SK-N-SH (cell line): ENCODE measurements around the gene UBA3. TPM values are rescaled to one million over a fixed set of nuclear protein-coding genes. Genes with fewer than 3 reads are reported as not detected.
A peak's percentile ranks its signal among the peaks of the same experiment; 100 is the strongest.

Source experiments
- CTCF ChIA-PET: fragments of 300-600, 350-600 bp; formaldehyde crosslinking; extraction: SDS; loops from one replicate; lab custom pipeline; 2021; lab: Yijun Ruan, JAX
- POLR2A ChIA-PET: fragments of 350-600 bp; sonication (Branson Sonifier 250); formaldehyde crosslinking; extraction: SDS; loops from one replicate; lab custom pipeline; 2020; ENCODE audit warnings: antibody characterized with exemption, inconsistent platforms; lab: Yijun Ruan, JAX
- DNase-seq: peaks from one replicate; pipeline ENCODE4 v3.0.0; 2012
- H2AFZ ChIP-seq: fragments of 200-600 bp; sonication (generic); 2 replicates; pipeline ENCODE4 v1.8.1; 2016; ENCODE audit warnings: antibody characterized with exemption, mild to moderate bottlenecking, low read depth
- H3F3A ChIP-seq: fragments of 200-600 bp; sonication (generic); replicated peaks from 2 replicates; pipeline ENCODE3; 2016; ENCODE audit warnings: antibody characterized with exemption, mild to moderate bottlenecking; ENCODE audit not compliant: insufficient read depth
- H3K27ac ChIP-seq, 2 experiments: fragments of 200-500 bp in 1 of 2; fragments of 200-600 bp in 1 of 2; sonication (Bioruptor generic) in 1 of 2; sonication (generic), shearing (Covaris generic) in 1 of 2; 2 replicates each; pipeline versions ENCODE4 v1.5.1 to v1.6.1; 2014 to 2016; ENCODE audit warnings: low read depth in 2 of 2, inconsistent platforms in 1 of 2, low read length in 1 of 2, mild to moderate bottlenecking in 1 of 2, mixed read lengths in 1 of 2
- H3K27me3 ChIP-seq: fragments of 200-600 bp; sonication (generic), shearing (Covaris generic); 2 replicates; pipeline ENCODE4 v1.6.1; 2016; ENCODE audit warnings: mixed run types; ENCODE audit not compliant: insufficient read depth
- H3K36me3 ChIP-seq, 2 experiments: fragments of 200-500 bp in 1 of 2; fragments of 200-600 bp in 1 of 2; sonication (Bioruptor generic) in 1 of 2; sonication (generic) in 1 of 2; replicated peaks in 1 of 2; 2 replicates each; pipeline versions ENCODE3 to v1.5.1; 2014 to 2016; ENCODE audit warnings: low read length in 1 of 2, mild to moderate bottlenecking in 1 of 2; ENCODE audit not compliant: insufficient read depth in 2 of 2, control insufficient read depth in 1 of 2
- H3K4me1 ChIP-seq, 2 experiments: fragments of 200-500 bp in 1 of 2; fragments of 200-600 bp in 1 of 2; sonication (Bioruptor generic) in 1 of 2; sonication (generic), shearing (Covaris generic) in 1 of 2; 2 replicates each; pipeline versions ENCODE4 v1.5.1 to v1.6.1; 2014 to 2016; ENCODE audit warnings: low read depth in 1 of 2, low read length in 1 of 2, mixed run types in 1 of 2; ENCODE audit not compliant: insufficient read depth in 2 of 2, control insufficient read depth in 1 of 2
- H3K4me2 ChIP-seq: fragments of 200-600 bp; sonication (generic), shearing (Covaris generic); 2 replicates; pipeline ENCODE4 v1.6.1; 2017; ENCODE audit warnings: mixed run types
- H3K4me3 ChIP-seq, 2 experiments: fragments of 200-500 bp in 1 of 2; fragments of 200-600 bp in 1 of 2; sonication (Bioruptor generic) in 1 of 2; sonication (generic), shearing (Covaris generic) in 1 of 2; 2 replicates each; pipeline versions ENCODE4 v1.5.1 to v1.8.1; 2014 to 2016; ENCODE audit warnings: low read depth in 2 of 2, inconsistent platforms in 1 of 2, low read length in 1 of 2, mild to moderate bottlenecking in 1 of 2, mixed read lengths in 1 of 2, moderate library complexity in 1 of 2
- H3K79me2 ChIP-seq: fragments of 200-600 bp; sonication (generic); 2 replicates; pipeline ENCODE4 v1.8.1; 2017; ENCODE audit warnings: mild to moderate bottlenecking; ENCODE audit not compliant: insufficient read depth
- H3K9ac ChIP-seq: fragments of 200-600 bp; sonication (generic); 2 replicates; pipeline ENCODE4 v1.6.1; 2017; ENCODE audit warnings: mixed run types
- H3K9me2 ChIP-seq: fragments of 200-600 bp; sonication (generic); 2 replicates; pipeline ENCODE4 v1.6.1; 2017; ENCODE audit warnings: mixed run types
- H3K9me3 ChIP-seq: fragments of 200-600 bp; sonication (generic); 2 replicates; pipeline ENCODE4 v1.6.1; 2017; ENCODE audit warnings: mixed run types, mild to moderate bottlenecking, moderate library complexity
- H4K20me1 ChIP-seq: fragments of 200-600 bp; sonication (generic); 2 replicates; pipeline ENCODE4 v1.6.1; 2017; ENCODE audit warnings: mild to moderate bottlenecking, mixed run types; ENCODE audit not compliant: insufficient read depth
- JUND ChIP-seq: IDR thresholded peaks from 2 replicates; pipeline ENCODE4 v1.4.0; 2012
- NRF1 ChIP-seq: IDR thresholded peaks from 2 replicates; pipeline ENCODE4 v1.6.1; 2012; ENCODE audit warnings: low read depth, mild to moderate bottlenecking, low read length
- POLR2AphosphoS5 ChIP-seq: IDR thresholded peaks from 2 replicates; pipeline ENCODE4 v1.6.1; 2012; ENCODE audit warnings: low read depth, low read length
- RAD21 ChIP-seq: IDR thresholded peaks from 2 replicates; pipeline ENCODE4 v1.6.1; 2012; ENCODE audit warnings: mild to moderate bottlenecking, low read length
- RCOR1 ChIP-seq: fragments of 150-350 bp; IDR thresholded peaks from 2 replicates; pipeline ENCODE4 v1.6.1; 2017; ENCODE audit warnings: antibody characterized with exemption, low read length
- TAF1 ChIP-seq: IDR thresholded peaks from 2 replicates; pipeline ENCODE4 v1.6.1; 2012; ENCODE audit warnings: low read depth, mild to moderate bottlenecking, low read length, moderate library complexity, borderline replicate concordance
- YY1 ChIP-seq: IDR thresholded peaks from 2 replicates; pipeline ENCODE4 v1.4.0; 2012; ENCODE audit warnings: low read depth, mild to moderate bottlenecking
- WGBS: methylation state at CpG from one replicate; pipeline ENCODE4 v1.1.6; 2017; ENCODE audit warnings: low lambda C conversion rate; 5-methylcytosine and 5-hydroxymethylcytosine counted together
- polyA plus RNA-seq, 3 experiments: library from polyadenylated mRNA; depleted of rRNA; stranded (reverse); fragments of >200 nt; gene quantifications; 2 replicates each; pipeline ENCODE4 v1.2.3, GENCODE V29; 2012
- TF ChIP-seq, protein P1 (sequence below): IDR thresholded peaks from 2 replicates; pipeline ENCODE4 v1.4.0; 2012; ENCODE audit warnings: low read depth
- TF ChIP-seq, protein P2 (sequence below): fragments of 200-600 bp; sonication (generic); IDR thresholded peaks from 2 replicates; pipeline ENCODE4 v1.6.1; 2017; ENCODE audit warnings: antibody characterized with exemption, mild to moderate bottlenecking, moderate library complexity
- TF ChIP-seq, protein P3 (sequence below): fragments of 150-350 bp; IDR thresholded peaks from 2 replicates; pipeline ENCODE4 v1.6.1; 2017; ENCODE audit warnings: antibody characterized with exemption, low read length, low read depth, borderline replicate concordance
- TF ChIP-seq, protein P4 (sequence below): IDR thresholded peaks from 2 replicates; pipeline ENCODE4 v1.6.1; 2012; ENCODE audit warnings: mild to moderate bottlenecking, low read depth, low read length, moderate library complexity

Gene UBA3
- 43.0 and 62.0 TPM in 2 replicates for polyA plus RNA-seq (2012; rRNA removed)
- 53.5 and 64.1 TPM in 2 replicates for polyA plus RNA-seq (2012; cell fraction: cytosol; rRNA removed)
- polyA plus RNA-seq (2012; cell fraction: nucleus; rRNA removed), result 50.1 and 92.6 TPM in 2 replicates

DNA sequence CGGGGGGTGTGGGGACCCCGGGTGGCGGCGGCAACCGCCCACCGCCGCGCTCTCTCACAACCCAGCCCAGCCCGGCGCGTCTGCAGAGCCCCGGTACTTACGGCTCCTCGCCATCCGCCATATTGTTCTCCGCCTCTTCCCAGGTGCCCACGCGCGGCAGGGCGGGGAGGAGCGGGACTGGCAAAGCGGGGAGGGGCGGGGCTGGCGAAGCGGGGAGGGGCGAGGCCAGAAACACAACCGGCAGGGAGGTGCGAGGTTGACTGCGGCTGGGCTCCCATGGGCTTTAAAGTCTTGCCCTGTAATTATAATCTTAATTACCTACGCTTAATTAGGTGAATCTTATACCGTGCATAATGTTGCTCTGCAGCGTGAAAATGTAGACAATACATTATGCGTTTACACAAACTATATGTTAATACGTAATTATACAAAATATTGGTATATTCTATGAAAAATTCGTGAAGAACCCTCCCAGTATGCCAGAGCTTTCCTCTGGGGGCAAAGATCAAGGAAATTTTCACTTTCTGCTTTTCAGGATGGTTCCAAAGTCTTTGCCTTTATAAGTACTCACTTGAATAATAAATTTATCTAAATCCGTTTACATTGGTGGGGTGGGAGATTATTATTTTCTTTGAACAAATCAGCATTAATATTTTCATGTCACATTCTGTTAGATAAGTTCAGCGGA lies at the start of gene UBA3:
UBA3 (minus strand) TSS at position 133 of the 688 bp plus-strand sequence; CDS start at position 121, 12 bp downstream.
- Histone ChIP-seq H3K4me1 (peaks cover 31 to 32% of the 10 kb centered on the region in 2 experiments), H3K27ac (peak within 1 kb of the TSS; percentile 27 to 76; a peak in 3 of 4 replicates), H3K79me2 (peaks cover 52% of the 10 kb centered on the region), H3F3A (peaks cover 31% of the 10 kb centered on the region)
- 10% methylated on average over 21 of the region's 37 CpGs for WGBS
- ChIA-PET POLR2A (no interaction called here), CTCF (no interaction called here)
- peak; percentile 91 for TF ChIP-seq YY1
- no peak for TF ChIP-seq RAD21
- TF ChIP-seq JUND, result no peak
- TF ChIP-seq TAF1, result peak; percentile 99
- TF ChIP-seq NRF1, result no peak
- TF ChIP-seq, protein P1, sequence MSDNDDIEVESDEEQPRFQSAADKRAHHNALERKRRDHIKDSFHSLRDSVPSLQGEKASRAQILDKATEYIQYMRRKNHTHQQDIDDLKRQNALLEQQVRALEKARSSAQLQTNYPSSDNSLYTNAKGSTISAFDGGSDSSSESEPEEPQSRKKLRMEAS, result peak; percentile 60; the same call in 1 of the 2 replicates
- TF ChIP-seq RCOR1, result no peak
- TF ChIP-seq, protein P2, sequence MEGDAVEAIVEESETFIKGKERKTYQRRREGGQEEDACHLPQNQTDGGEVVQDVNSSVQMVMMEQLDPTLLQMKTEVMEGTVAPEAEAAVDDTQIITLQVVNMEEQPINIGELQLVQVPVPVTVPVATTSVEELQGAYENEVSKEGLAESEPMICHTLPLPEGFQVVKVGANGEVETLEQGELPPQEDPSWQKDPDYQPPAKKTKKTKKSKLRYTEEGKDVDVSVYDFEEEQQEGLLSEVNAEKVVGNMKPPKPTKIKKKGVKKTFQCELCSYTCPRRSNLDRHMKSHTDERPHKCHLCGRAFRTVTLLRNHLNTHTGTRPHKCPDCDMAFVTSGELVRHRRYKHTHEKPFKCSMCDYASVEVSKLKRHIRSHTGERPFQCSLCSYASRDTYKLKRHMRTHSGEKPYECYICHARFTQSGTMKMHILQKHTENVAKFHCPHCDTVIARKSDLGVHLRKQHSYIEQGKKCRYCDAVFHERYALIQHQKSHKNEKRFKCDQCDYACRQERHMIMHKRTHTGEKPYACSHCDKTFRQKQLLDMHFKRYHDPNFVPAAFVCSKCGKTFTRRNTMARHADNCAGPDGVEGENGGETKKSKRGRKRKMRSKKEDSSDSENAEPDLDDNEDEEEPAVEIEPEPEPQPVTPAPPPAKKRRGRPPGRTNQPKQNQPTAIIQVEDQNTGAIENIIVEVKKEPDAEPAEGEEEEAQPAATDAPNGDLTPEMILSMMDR, result no peak
- peak; percentile 88 for TF ChIP-seq POLR2AphosphoS5
- TF ChIP-seq, protein P3, sequence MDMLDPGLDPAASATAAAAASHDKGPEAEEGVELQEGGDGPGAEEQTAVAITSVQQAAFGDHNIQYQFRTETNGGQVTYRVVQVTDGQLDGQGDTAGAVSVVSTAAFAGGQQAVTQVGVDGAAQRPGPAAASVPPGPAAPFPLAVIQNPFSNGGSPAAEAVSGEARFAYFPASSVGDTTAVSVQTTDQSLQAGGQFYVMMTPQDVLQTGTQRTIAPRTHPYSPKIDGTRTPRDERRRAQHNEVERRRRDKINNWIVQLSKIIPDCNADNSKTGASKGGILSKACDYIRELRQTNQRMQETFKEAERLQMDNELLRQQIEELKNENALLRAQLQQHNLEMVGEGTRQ, result no peak
- TF ChIP-seq, protein P4, sequence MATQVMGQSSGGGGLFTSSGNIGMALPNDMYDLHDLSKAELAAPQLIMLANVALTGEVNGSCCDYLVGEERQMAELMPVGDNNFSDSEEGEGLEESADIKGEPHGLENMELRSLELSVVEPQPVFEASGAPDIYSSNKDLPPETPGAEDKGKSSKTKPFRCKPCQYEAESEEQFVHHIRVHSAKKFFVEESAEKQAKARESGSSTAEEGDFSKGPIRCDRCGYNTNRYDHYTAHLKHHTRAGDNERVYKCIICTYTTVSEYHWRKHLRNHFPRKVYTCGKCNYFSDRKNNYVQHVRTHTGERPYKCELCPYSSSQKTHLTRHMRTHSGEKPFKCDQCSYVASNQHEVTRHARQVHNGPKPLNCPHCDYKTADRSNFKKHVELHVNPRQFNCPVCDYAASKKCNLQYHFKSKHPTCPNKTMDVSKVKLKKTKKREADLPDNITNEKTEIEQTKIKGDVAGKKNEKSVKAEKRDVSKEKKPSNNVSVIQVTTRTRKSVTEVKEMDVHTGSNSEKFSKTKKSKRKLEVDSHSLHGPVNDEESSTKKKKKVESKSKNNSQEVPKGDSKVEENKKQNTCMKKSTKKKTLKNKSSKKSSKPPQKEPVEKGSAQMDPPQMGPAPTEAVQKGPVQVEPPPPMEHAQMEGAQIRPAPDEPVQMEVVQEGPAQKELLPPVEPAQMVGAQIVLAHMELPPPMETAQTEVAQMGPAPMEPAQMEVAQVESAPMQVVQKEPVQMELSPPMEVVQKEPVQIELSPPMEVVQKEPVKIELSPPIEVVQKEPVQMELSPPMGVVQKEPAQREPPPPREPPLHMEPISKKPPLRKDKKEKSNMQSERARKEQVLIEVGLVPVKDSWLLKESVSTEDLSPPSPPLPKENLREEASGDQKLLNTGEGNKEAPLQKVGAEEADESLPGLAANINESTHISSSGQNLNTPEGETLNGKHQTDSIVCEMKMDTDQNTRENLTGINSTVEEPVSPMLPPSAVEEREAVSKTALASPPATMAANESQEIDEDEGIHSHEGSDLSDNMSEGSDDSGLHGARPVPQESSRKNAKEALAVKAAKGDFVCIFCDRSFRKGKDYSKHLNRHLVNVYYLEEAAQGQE, result peak; percentile 71; the same call in 1 of the 2 replicates
- TF ChIP-seq, all 33 proteins: peak for 5
- peak within 1 kb of the TSS; percentile 85 for H3K4me2 ChIP-seq
- no peaks in the 10 kb centered on the region for H4K20me1 ChIP-seq
- H2AFZ ChIP-seq, result peak within 1 kb of the TSS; percentile 71
- peak within 1 kb of the TSS; percentile 89 for H3K9ac ChIP-seq
- peak within 1 kb of the TSS; percentile 79 to 86 for H3K4me3 ChIP-seq
- DNase-seq, result peak; percentile 93
- peaks cover 0 to 10% of the 10 kb centered on the region in 2 experiments for H3K36me3 ChIP-seq
- H3K9me3 ChIP-seq, result no peaks in the 10 kb centered on the region
- no peaks in the 10 kb centered on the region for H3K27me3 ChIP-seq
- no peaks in the 10 kb centered on the region for H3K9me2 ChIP-seq
